Ishikawa (cell line): Measurements from ENCODE around the gene TMPO.

Experiments used
- CEBPB ChIP-seq: IDR thresholded peaks from 2 replicates; pipeline ENCODE4 v1.6.1; 2012
- EP300 ChIP-seq: IDR thresholded peaks from 2 replicates; pipeline ENCODE4 v1.6.1; 2012; ENCODE audit warnings: borderline replicate concordance
- TAF1 ChIP-seq: IDR thresholded peaks from 2 replicates; pipeline ENCODE4 v1.6.1; 2012; ENCODE audit warnings: low read depth, mild to moderate bottlenecking
- TCF12 ChIP-seq: IDR thresholded peaks from 2 replicates; pipeline ENCODE4 v1.6.1; 2012; ENCODE audit warnings: low read depth
- TEAD4 ChIP-seq: IDR thresholded peaks from 2 replicates; pipeline ENCODE4 v1.6.1; 2012
- TF ChIP-seq, protein P1 (sequence below): IDR thresholded peaks from 2 replicates; pipeline ENCODE4 v1.6.1; 2012

- no peak for TF ChIP-seq TCF12
- TF ChIP-seq EP300 = no peak
- TF ChIP-seq, protein P1, sequence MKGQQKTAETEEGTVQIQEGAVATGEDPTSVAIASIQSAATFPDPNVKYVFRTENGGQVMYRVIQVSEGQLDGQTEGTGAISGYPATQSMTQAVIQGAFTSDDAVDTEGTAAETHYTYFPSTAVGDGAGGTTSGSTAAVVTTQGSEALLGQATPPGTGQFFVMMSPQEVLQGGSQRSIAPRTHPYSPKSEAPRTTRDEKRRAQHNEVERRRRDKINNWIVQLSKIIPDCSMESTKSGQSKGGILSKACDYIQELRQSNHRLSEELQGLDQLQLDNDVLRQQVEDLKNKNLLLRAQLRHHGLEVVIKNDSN = no peak
- TF ChIP-seq TAF1 = no peak
- TF ChIP-seq TEAD4 = no peak
- no peak for TF ChIP-seq CEBPB
Measured at GRCh38 chr12:98592825-98593322, 77.5 kb downstream of the TMPO start.
